NCI-H345 (cell line): Measurements from ENCODE around the gene KLKB1.
"Not testable (repeated sequence)": the region's sequence is repeated elsewhere in the genome, so short reads cannot be mapped to it uniquely, and the experiment has no call there.

Experiments
- DNase-seq: peaks from one replicate; lab custom pipeline; 2025; lab: John Stamatoyannopoulos, UW

Gene KLKB1

GRCh38 chr4:186265683-186266652, 38.7 kb downstream of the KLKB1 start, which contains the start of gene F11:
TSS of gene F11 (plus strand) at chr4:186266189. CDS start at chr4:186267137, 948 bp downstream.
- DNase-seq: no peak

- no peak for DNase-seq
Measured at GRCh38 chr4:186266729-186267456, 39.6 kb downstream of the KLKB1 start.

- no peak for DNase-seq
Measured at GRCh38 chr4:186271081-186271678, 43.9 kb downstream of the KLKB1 start.

GRCh38 chr4:186272699-186273391, 45.5 kb downstream of the KLKB1 start:
- no peak for DNase-seq

- not testable (repeated sequence) for DNase-seq
Measured at GRCh38 chr4:186273392-186273789, 46.1 kb downstream of the KLKB1 start.

GRCh38 chr4:186283311-186283710, 56.0 kb downstream of the KLKB1 start:
- no peak for DNase-seq

- no peak for DNase-seq
Measured at GRCh38 chr4:186285147-186285546, 57.8 kb downstream of the KLKB1 start.

- DNase-seq: no peak
Measured at GRCh38 chr4:186286581-186286980, 59.3 kb downstream of the KLKB1 start.

GRCh38 chr4:186291256-186291890, 64.1 kb downstream of the KLKB1 start:
- no peak for DNase-seq

- DNase-seq: no peak
Measured at GRCh38 chr4:186294160-186294559, 66.9 kb downstream of the KLKB1 start.

- DNase-seq: no peak
Measured at GRCh38 chr4:186296481-186296880, 69.2 kb downstream of the KLKB1 start.

GRCh38 chr4:186297013-186297645, 69.8 kb downstream of the KLKB1 start:
- peak; percentile 52 for DNase-seq

- no peak for DNase-seq
Measured at GRCh38 chr4:186298031-186298647, 70.8 kb downstream of the KLKB1 start.

- no peak for DNase-seq
Measured at GRCh38 chr4:186299291-186299690, 72.0 kb downstream of the KLKB1 start.

GRCh38 chr4:186300659-186301390, 73.5 kb downstream of the KLKB1 start:
- no peak for DNase-seq

- DNase-seq: no peak
Measured at GRCh38 chr4:186304216-186304615, 76.9 kb downstream of the KLKB1 start.

- DNase-seq: no peak
Measured at GRCh38 chr4:186304866-186305505, 77.7 kb downstream of the KLKB1 start.

- DNase-seq: no peak
Measured at GRCh38 chr4:186307497-186307896, 80.2 kb downstream of the KLKB1 start.

GRCh38 chr4:186307916-186308315, 80.6 kb downstream of the KLKB1 start:
- no peak for DNase-seq
